ENCODE measurements around the gene SUCNR1.
"Not testable (repeated sequence)": the region's sequence is repeated elsewhere in the genome, so short reads cannot be mapped to it uniquely, and the experiment has no call there.

Gene SUCNR1

DNA sequence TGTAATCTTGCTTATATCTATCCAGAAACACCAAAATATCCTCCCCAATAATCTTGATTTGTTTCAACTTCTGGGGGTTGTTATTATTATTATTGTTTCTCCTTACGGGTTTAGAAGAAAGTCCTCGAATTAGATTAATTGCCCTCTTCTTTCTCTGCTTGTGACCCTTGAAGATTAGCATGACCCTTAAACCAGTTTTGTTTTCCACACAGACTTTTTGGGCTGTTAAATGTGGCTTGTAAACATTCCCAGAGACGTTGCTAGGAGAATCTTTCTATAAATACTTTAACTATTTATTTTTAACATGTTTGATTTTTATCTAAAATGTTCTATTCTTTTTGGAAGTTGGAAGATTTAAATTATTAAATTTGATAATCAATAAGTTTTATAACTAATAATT is 4.3 kb upstream of the SUCNR1 start:
- no peak overlapping the region for H3K27ac ChIP-seq (ENCODE audit: insufficient read depth, low read depth, low read length, poor library complexity, severe bottlenecking)
- no peaks in the 10 kb centered on the region for H3K27me3 ChIP-seq (ENCODE audit: control insufficient read depth, insufficient read depth, low read length, poor library complexity, severe bottlenecking)
- 77 to 84% methylated on average over 2 of the region's 3 CpGs for WGBS, 2 experiments

DNA sequence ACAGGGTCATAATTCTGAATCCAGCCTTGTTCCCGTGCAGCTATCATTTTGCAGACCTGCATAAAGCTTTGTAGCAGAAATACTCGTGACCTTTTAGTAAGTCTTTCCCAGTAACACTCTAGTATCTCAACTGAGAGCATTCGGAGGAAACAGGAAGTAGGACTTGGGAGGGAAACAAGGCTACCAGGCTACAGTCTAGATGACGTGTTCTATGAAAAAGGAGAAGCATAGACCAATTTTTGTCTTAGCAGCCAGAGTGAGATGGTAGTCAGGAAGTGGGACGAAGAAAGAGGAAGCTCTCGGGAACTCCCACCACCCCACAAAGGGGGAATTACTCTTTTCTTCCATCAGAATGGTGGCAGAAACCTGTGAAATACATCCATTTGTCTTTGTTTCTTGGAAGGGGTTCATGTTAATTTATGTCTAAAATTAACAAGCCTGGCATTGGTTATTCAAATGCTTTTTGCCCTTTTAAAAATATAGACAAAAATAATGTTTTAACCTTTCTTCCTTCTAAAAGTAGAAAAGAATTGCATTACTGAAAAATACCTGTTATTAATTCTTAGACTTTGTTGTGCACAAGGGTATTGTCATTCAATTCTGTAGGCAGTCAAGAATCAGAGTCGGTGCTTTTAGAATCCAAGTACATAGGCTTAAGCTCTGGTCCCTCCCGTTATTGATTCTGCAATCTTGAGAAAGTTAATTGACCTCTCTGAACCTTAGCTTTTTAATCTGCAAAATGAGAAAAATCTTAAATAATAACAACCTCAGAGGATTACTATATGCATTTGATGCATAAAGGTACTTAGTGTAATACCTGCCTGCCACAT is 1.6 kb upstream of the SUCNR1 start:
- no peak overlapping the region for H3K27ac ChIP-seq (ENCODE audit: insufficient read depth, low read depth, low read length, poor library complexity, severe bottlenecking)
- H3K4me3 ChIP-seq (ENCODE audit: insufficient read depth, low read depth, low read length) = no peak overlapping the region
- H3K4me1 ChIP-seq (ENCODE audit: control insufficient read depth, insufficient read depth, low read length) = peaks cover 2% of the 10 kb centered on the region
- WGBS, 2 experiments = 90 to 95% methylated on average over 6 to 8 of the region's 8 CpGs
- H3K36me3 ChIP-seq (ENCODE audit: control insufficient read depth, insufficient read depth, low read length) = no peaks in the 10 kb centered on the region
- H3K27me3 ChIP-seq (ENCODE audit: control insufficient read depth, insufficient read depth, low read length, poor library complexity, severe bottlenecking) = no peaks in the 10 kb centered on the region
- no peaks in the 10 kb centered on the region for H3K9me3 ChIP-seq (ENCODE audit: control insufficient read depth, low read length)

More for the DNA sequence above, 4.3 kb upstream of the SUCNR1 start:
- H3K4me1 ChIP-seq (ENCODE audit: control insufficient read depth, insufficient read depth, low read length) = peaks cover 4% of the 10 kb centered on the region
- H3K9me3 ChIP-seq (ENCODE audit: control insufficient read depth, low read length) = no peaks in the 10 kb centered on the region
- no peak overlapping the region for H3K4me3 ChIP-seq (ENCODE audit: insufficient read depth, low read depth, low read length)
- H3K36me3 ChIP-seq (ENCODE audit: control insufficient read depth, insufficient read depth, low read length) = no peaks in the 10 kb centered on the region

DNA sequence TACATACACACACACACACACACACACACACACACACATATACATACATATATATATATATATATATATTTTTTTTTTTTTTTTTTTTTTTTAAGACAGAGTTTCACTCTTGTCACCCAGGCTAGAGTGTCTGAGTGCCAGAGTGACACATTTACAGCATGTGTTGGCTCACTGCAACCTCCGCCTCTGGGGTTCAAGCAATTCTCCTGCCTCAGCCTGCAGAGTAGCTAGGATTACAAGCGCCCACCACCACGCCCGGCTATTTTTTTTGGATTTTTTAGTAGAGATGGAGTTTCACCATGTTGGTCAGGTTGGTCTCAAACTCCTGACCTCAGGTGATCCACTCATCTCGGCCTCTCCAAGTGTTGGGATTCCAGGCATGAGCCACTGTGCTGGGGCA is 636 bp downstream of the SUCNR1 start:
- not testable (repeated sequence) for H3K27me3 ChIP-seq (ENCODE audit: control insufficient read depth, insufficient read depth, low read length, poor library complexity, severe bottlenecking); H3K4me3 ChIP-seq (ENCODE audit: insufficient read depth, low read depth, low read length); H3K4me1 ChIP-seq (ENCODE audit: control insufficient read depth, insufficient read depth, low read length); H3K27ac ChIP-seq (ENCODE audit: insufficient read depth, low read depth, low read length, poor library complexity, severe bottlenecking); H3K36me3 ChIP-seq (ENCODE audit: control insufficient read depth, insufficient read depth, low read length); H3K9me3 ChIP-seq (ENCODE audit: control insufficient read depth, low read length)
- 91 to 93% methylated on average over 5 of the region's 5 CpGs for WGBS, 2 experiments

DNA sequence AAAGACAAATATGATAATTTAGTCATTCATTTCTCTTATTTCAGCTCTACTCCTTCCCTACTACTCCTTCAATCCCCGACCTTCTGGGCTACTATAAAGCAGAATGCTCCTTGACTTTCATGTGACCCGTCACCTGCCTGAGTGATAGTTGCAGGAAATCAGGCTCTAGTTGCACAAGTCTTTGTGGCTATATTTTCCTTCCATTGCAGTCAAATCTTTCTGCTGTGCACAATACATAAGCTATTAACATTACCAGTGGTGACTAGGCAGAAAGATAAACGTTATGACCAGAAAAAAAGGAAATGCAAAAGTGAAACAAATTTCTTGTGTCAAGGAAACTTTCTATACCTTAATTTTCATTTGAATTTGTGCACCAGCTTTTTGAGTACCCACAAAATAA is 2.3 kb downstream of the SUCNR1 start:
- 85 to 93% methylated on average over 3 of the region's 3 CpGs for WGBS, 2 experiments
- no peaks in the 10 kb centered on the region for H3K36me3 ChIP-seq (ENCODE audit: control insufficient read depth, insufficient read depth, low read length)
- H3K27me3 ChIP-seq (ENCODE audit: control insufficient read depth, insufficient read depth, low read length, poor library complexity, severe bottlenecking) = no peaks in the 10 kb centered on the region
- no peak overlapping the region for H3K27ac ChIP-seq (ENCODE audit: insufficient read depth, low read depth, low read length, poor library complexity, severe bottlenecking)
- H3K4me3 ChIP-seq (ENCODE audit: insufficient read depth, low read depth, low read length) = no peak overlapping the region
- H3K4me1 ChIP-seq (ENCODE audit: control insufficient read depth, insufficient read depth, low read length) = no peaks in the 10 kb centered on the region
- H3K9me3 ChIP-seq (ENCODE audit: control insufficient read depth, low read length) = no peaks in the 10 kb centered on the region

DNA sequence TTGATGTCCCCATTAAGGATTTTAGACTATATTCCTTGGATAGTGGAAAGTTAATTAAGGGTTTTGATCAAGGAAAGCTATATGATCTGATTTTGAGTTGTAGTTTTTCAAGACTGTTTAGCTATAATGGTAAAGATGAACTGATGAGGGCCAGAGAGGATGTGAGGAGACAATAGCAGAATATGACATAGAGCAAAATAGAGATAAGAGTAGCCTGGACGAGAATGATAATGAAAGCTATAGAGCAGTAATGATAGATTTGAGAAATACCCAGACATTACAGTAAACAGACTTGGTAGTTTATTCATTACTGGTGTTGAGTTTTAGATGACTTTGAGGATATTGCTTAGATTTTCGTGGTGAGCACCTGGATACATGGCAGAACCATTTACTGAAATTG is 3.8 kb downstream of the SUCNR1 start:
- 83 to 84% methylated on average over 2 of the region's 2 CpGs for WGBS, 2 experiments
- no peaks in the 10 kb centered on the region for H3K36me3 ChIP-seq (ENCODE audit: control insufficient read depth, insufficient read depth, low read length)
- no peaks in the 10 kb centered on the region for H3K27me3 ChIP-seq (ENCODE audit: control insufficient read depth, insufficient read depth, low read length, poor library complexity, severe bottlenecking)
- H3K9me3 ChIP-seq (ENCODE audit: control insufficient read depth, low read length) = no peaks in the 10 kb centered on the region
- H3K27ac ChIP-seq (ENCODE audit: insufficient read depth, low read depth, low read length, poor library complexity, severe bottlenecking) = no peak overlapping the region
- H3K4me1 ChIP-seq (ENCODE audit: control insufficient read depth, insufficient read depth, low read length) = no peaks in the 10 kb centered on the region
- no peak overlapping the region for H3K4me3 ChIP-seq (ENCODE audit: insufficient read depth, low read depth, low read length)

DNA sequence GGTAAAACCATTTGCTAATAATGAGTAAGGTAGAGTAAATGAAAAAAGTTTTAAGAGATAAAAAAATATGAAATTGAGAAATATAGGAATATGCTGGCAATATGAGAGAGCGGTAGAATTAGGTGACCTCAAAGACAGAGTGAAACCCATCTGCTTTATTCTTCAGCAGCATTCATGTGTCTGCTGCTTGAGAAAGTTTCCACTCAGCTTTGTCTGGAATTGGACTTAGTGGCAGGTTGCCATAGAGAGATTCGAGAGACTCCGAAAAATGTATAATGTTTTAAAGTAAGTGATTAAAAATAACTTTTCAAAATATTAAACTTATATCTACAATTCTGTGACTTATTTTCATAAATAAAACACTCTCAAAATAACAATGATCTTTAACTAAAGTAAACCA is 5.0 kb downstream of the SUCNR1 start:
- Histone ChIP-seq H3K4me3 (ENCODE audit: insufficient read depth, low read depth, low read length) (no peak overlapping the region), H3K27me3 (ENCODE audit: control insufficient read depth, insufficient read depth, low read length, poor library complexity, severe bottlenecking) (no peaks in the 10 kb centered on the region), H3K36me3 (ENCODE audit: control insufficient read depth, insufficient read depth, low read length) (no peaks in the 10 kb centered on the region), H3K9me3 (ENCODE audit: control insufficient read depth, low read length) (no peaks in the 10 kb centered on the region), H3K4me1 (ENCODE audit: control insufficient read depth, insufficient read depth, low read length) (no peaks in the 10 kb centered on the region), H3K27ac (ENCODE audit: insufficient read depth, low read depth, low read length, poor library complexity, severe bottlenecking) (no peak overlapping the region)
- WGBS, 2 experiments = 85 to 93% methylated on average over 1 of the region's 3 CpGs

DNA sequence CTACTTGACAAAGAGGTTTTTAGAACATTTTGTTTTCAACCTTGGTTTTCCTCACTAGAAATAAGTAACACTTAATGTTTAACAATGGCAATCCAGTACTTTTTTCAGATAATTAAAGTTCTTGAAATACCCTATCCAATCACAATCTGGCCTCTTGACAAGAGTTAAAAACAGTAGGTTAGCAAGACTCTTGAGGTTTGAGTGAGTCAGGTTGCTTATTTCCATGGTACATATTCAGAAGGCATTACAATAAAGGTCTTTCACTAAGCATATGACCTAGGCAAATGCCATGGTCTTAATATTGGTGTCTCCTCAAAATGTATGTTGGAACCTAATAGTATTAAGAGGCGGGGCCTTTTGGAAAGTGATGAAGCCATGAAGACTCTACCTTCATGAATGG is 5.6 kb downstream of the SUCNR1 start:
- Histone ChIP-seq H3K4me3 (ENCODE audit: insufficient read depth, low read depth, low read length) (no peak overlapping the region), H3K36me3 (ENCODE audit: control insufficient read depth, insufficient read depth, low read length) (no peaks in the 10 kb centered on the region), H3K27ac (ENCODE audit: insufficient read depth, low read depth, low read length, poor library complexity, severe bottlenecking) (no peak overlapping the region), H3K27me3 (ENCODE audit: control insufficient read depth, insufficient read depth, low read length, poor library complexity, severe bottlenecking) (no peaks in the 10 kb centered on the region), H3K9me3 (ENCODE audit: control insufficient read depth, low read length) (no peaks in the 10 kb centered on the region), H3K4me1 (ENCODE audit: control insufficient read depth, insufficient read depth, low read length) (no peaks in the 10 kb centered on the region)
- 48 to 57% methylated on average over 1 of the region's 1 CpG for WGBS, 2 experiments

DNA sequence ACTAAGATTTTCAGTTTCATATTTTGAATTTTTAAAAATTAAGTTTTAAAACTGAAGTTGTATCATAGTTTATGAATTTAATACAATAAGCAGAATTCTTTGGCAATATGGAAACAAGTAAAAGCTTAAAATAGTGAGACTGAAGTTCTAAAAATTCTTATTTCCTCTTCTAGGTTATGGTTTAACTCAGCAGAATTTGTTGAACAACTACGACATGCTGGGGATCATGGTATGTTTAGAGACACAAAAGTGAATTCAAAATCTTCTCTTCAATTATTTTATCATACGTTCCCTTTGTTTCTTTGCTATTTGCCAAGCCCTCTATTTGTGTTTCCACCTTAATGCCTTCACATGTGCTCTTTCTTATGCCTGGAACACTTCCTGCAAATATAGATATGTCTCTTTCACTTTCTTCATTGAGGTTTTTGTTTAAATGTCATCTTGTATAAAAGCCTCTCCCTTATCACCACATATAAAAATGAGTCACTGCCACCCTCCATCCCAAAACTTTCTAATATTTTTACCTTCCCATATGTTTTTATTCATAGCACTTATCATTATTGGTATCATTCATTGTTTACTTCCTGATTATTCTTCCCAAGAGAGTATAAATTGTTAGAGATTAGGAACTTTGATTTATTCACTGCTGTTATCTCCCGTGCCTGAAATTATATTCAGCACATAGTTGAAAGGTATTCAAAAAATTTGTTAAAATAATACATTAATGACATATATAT is 6.4 kb downstream of the SUCNR1 start:
- Histone ChIP-seq H3K4me1 (ENCODE audit: control insufficient read depth, insufficient read depth, low read length) (no peaks in the 10 kb centered on the region), H3K4me3 (ENCODE audit: insufficient read depth, low read depth, low read length) (no peak overlapping the region), H3K9me3 (ENCODE audit: control insufficient read depth, low read length) (no peaks in the 10 kb centered on the region), H3K36me3 (ENCODE audit: control insufficient read depth, insufficient read depth, low read length) (no peaks in the 10 kb centered on the region), H3K27ac (ENCODE audit: insufficient read depth, low read depth, low read length, poor library complexity, severe bottlenecking) (no peak overlapping the region), H3K27me3 (ENCODE audit: control insufficient read depth, insufficient read depth, low read length, poor library complexity, severe bottlenecking) (no peaks in the 10 kb centered on the region)
- WGBS, 2 experiments = 98% methylated on average over 2 of the region's 3 CpGs

DNA sequence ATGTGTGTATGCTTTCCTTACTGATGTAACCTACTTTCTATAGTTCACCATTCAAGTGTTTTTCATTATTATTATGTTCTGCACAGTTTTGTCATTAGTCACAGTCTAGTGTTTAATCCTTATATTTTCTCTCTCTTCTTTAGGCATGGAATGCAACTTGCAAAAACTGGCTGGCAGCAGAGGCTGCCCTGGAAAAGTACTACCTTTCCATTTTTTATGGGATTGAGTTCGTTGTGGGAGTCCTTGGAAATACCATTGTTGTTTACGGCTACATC is 6.9 kb downstream of the SUCNR1 start:
- WGBS, 2 experiments = 96 to 97% methylated on average over 2 of the region's 2 CpGs
- Histone ChIP-seq H3K36me3 (ENCODE audit: control insufficient read depth, insufficient read depth, low read length) (no peaks in the 10 kb centered on the region), H3K27ac (ENCODE audit: insufficient read depth, low read depth, low read length, poor library complexity, severe bottlenecking) (no peak overlapping the region), H3K9me3 (ENCODE audit: control insufficient read depth, low read length) (no peaks in the 10 kb centered on the region), H3K4me3 (ENCODE audit: insufficient read depth, low read depth, low read length) (no peak overlapping the region), H3K4me1 (ENCODE audit: control insufficient read depth, insufficient read depth, low read length) (no peaks in the 10 kb centered on the region), H3K27me3 (ENCODE audit: control insufficient read depth, insufficient read depth, low read length, poor library complexity, severe bottlenecking) (no peaks in the 10 kb centered on the region)

DNA sequence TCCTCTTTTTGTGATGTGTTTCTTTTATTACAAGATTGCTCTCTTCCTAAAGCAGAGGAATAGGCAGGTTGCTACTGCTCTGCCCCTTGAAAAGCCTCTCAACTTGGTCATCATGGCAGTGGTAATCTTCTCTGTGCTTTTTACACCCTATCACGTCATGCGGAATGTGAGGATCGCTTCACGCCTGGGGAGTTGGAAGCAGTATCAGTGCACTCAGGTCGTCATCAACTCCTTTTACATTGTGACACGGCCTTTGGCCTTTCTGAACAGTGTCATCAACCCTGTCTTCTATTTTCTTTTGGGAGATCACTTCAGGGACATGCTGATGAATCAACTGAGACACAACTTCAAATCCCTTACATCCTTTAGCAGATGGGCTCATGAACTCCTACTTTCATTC is 7.7 kb downstream of the SUCNR1 start:
- Histone ChIP-seq H3K9me3 (ENCODE audit: control insufficient read depth, low read length) (no peaks in the 10 kb centered on the region), H3K4me3 (ENCODE audit: insufficient read depth, low read depth, low read length) (no peak overlapping the region), H3K27me3 (ENCODE audit: control insufficient read depth, insufficient read depth, low read length, poor library complexity, severe bottlenecking) (no peaks in the 10 kb centered on the region), H3K36me3 (ENCODE audit: control insufficient read depth, insufficient read depth, low read length) (no peaks in the 10 kb centered on the region), H3K4me1 (ENCODE audit: control insufficient read depth, insufficient read depth, low read length) (no peaks in the 10 kb centered on the region), H3K27ac (ENCODE audit: insufficient read depth, low read depth, low read length, poor library complexity, severe bottlenecking) (no peak overlapping the region)
- 92% methylated on average over 6 of the region's 6 CpGs for WGBS, 2 experiments

All from ectodermal cell (in vitro differentiated cells).